ENCODE measurements around the gene DUSP18.

DNA sequence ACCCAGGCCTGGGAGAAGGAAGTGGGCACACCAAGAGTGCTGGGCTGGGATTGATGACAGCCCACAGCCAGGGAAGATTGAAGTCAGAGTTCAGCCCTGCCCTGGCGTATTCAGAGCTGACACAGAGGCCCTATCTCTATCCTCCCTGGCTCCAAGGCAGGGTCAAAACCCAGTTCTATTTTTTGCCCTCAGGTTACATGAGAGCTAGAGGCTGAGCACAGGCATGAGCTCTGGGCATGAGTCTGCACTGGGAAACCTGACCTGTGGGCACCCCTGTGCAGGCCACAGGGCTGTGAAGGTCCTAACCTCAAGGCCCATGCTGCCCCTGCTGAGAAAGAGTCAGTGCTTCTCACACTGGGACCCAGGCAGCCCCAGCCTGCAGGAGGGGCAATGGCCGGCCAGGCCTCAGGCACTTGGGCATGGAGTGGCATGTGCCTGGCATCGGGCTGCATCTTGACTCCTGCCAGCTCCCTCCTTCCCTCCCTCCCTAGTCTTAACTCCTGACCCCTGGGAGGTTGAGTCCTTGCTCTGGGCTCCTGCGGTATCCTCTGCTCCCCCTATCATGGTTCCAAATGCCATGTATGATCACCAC, 26.7 kb downstream of the DUSP18 start:
- TF ChIP-seq EZH2phosphoT487 (IDR thresholded peaks at IDR 0.05; ENCODE audit: low read depth) (no peak), CTCF (IDR thresholded peaks at IDR 0.05; ENCODE audit: low read depth, low read length) (no peak)

All from OCI-LY3 (cell line).